Activated T-helper 17 cell treated with anti-CD3 and anti-CD28 coated beads, Interleukin-2, amount 50 U/mL, for 72 hours (primary cell): Measurements from ENCODE around the gene PDE8B. TPM values are rescaled to one million over a fixed set of nuclear protein-coding genes. Genes with fewer than 3 reads are reported as not detected.

Experiments
- ATAC-seq: fragments of 150-1000 bp; cut with Tn5 transposase; replicated peaks from 2 replicates; pipeline ENCODE4 v1.10.0; 2021; ENCODE audit warnings: mild to moderate bottlenecking, moderate library complexity
- H3K27ac Mint-ChIP-seq: one replicate; pipeline ENCODE4 v1.8.0; 2022; ENCODE audit warnings: mixed read lengths
- H3K27me3 Mint-ChIP-seq: one replicate; pipeline ENCODE4 v1.8.0; 2022; ENCODE audit warnings: mixed read lengths
- H3K36me3 Mint-ChIP-seq: one replicate; pipeline ENCODE4 v1.8.0; 2022; ENCODE audit warnings: low read depth, mild to moderate bottlenecking, mixed read lengths
- H3K4me1 Mint-ChIP-seq: one replicate; pipeline ENCODE4 v1.8.0; 2022; ENCODE audit warnings: mixed read lengths
- H3K4me3 Mint-ChIP-seq: one replicate; pipeline ENCODE4 v1.8.0; 2022; ENCODE audit warnings: mild to moderate bottlenecking, mixed read lengths
- H3K9me3 Mint-ChIP-seq: one replicate; pipeline ENCODE4 v1.8.0; 2022; ENCODE audit warnings: mixed read lengths
- total RNA-seq, 2 donors: library from RNA; stranded (reverse); gene quantifications; one replicate each; pipeline ENCODE4 v1.2.3, GENCODE V29; 2022

PDE8B gene
- total RNA-seq, 2 donors from 2014 or later: not detected

DNA sequence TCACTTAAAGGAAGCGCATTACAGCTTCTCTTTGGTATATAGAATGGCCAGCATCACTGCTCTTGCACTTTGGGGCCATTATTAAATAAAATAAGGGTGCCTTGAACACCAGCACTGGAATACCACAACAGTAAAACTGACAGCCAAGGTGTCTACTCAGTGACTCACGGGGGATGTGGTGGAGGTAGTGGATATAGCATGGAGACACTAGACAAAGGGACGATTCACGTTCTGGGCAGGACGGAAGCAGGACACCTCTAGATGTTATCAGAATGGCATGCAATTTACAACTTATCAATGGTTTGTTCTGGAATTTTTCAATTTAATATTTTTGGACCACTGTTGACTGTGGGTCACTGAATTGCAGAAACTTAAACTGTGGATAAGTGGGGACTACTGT is 32.9 kb upstream of the PDE8B start:
- H3K27me3 Mint-ChIP-seq: peaks cover 30% of the 10 kb centered on the region
- H3K9me3 Mint-ChIP-seq: no peaks in the 10 kb centered on the region
- H3K4me1 Mint-ChIP-seq: no peaks in the 10 kb centered on the region
- no peak for ATAC-seq
- H3K27ac Mint-ChIP-seq: no peak overlapping the region
- no peak overlapping the region for H3K4me3 Mint-ChIP-seq
- no peaks in the 10 kb centered on the region for H3K36me3 Mint-ChIP-seq

DNA sequence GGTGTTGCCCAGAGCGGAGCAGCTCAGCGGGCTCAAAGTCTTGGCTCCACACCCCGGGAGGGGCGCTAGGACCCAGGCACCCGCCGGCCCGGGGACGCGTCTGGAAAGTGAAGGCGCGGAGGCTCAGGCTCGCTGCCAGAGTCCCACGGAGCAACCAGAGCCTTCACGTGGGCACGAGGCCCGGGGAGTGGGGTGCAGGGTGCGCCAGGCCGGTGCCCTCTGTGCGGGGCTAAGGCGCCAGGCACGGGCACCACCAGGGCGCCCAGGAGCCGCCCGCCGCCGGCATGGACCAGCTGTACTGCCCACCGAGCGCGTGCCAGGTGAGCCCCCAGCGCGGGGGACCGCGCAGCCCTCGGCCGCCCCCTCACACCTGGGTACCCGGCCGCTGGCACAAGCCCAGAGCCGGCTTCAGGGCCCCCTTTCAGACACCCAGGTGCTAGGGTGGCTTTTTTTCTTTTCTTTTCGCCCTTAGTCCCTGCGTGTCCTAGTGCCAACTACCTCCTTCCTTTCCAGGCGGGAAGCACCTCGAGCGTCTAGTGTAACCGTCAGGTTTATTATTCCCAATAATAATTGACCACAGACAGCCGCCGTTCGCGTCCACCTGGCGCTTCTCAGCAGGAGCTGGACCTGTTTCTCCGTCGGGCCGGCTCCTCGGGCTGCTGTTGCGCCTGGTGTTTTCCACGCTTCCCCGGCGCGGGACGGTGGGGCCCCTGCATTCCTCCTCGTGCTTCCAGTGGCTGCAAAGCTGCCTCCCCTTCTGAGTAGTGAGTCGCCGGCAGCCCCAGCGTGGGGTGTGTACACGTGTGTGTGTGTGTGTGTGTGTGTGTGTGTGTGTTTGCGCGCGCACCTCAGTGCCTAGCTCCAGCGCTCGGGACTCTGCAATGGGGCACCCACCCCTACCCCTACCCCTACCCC is 30.1 kb upstream of the PDE8B start:
- Mint-ChIP-seq H3K4me3 (no peak overlapping the region), H3K36me3 (no peaks in the 10 kb centered on the region), H3K27me3 (peaks cover 42% of the 10 kb centered on the region), H3K4me1 (no peaks in the 10 kb centered on the region), H3K27ac (no peak overlapping the region), H3K9me3 (no peaks in the 10 kb centered on the region)
- no peak for ATAC-seq

DNA sequence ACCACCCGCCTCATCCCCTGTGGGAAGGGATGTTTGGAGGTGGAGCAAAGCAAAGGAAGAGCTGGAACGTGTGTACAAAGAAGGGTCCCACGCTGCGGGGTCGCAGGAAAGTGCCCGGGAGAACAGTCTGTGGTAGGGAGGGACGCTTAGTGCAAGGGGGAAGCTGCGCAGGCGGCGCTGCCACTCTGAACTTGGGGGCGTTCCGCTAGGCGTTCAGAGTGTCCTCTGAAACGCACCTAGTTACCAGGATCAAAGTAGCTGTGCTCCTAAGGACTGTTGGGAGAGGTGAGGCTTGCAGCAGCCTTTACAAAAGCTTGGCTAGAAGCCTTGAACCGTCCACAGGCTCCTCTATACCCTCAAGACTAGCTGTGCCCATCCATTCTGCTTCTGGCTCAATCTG is 29.3 kb upstream of the PDE8B start:
- Mint-ChIP-seq H3K27me3 (peaks cover 42% of the 10 kb centered on the region), H3K27ac (no peak overlapping the region), H3K4me1 (no peaks in the 10 kb centered on the region), H3K36me3 (no peaks in the 10 kb centered on the region), H3K4me3 (no peak overlapping the region), H3K9me3 (no peaks in the 10 kb centered on the region)
- no peak for ATAC-seq

DNA sequence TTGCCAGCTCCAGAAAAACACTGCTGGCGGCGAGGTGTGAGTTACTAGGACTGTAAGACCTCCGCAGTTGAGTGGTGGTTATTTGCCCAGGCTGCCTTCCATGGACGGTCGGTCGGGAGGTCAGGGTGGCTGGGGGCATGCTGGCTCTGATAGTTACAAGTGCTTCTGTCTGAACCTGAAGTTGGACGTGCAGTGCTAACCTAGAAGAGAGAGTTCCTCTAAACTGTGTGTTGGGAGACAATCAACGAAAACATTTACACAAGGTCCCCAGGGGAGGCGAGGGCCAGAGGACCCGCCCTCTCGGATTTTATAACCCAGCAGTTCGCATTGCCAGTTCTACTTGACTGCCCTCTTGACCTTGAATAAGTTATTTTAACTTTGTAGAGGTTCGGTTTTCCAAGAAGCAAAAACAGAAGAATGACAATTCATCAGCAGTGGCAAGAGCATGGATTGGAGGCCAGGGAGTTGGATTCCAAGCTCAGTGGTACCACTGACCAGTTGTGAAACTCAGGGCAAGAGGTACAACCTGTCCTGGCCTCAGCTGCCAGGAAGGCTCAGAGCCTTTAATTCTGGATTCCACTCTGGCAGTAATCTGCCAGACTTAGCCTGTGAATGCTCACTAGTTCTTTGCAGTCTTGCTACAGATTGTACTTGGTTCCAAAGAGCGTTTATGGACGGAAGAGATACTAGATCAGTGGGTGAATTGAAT is 28.7 kb upstream of the PDE8B start:
- Mint-ChIP-seq H3K4me3 (no peak overlapping the region), H3K9me3 (no peaks in the 10 kb centered on the region), H3K27ac (no peak overlapping the region), H3K4me1 (no peaks in the 10 kb centered on the region), H3K36me3 (no peaks in the 10 kb centered on the region), H3K27me3 (peaks cover 42% of the 10 kb centered on the region)
- ATAC-seq: no peak

DNA sequence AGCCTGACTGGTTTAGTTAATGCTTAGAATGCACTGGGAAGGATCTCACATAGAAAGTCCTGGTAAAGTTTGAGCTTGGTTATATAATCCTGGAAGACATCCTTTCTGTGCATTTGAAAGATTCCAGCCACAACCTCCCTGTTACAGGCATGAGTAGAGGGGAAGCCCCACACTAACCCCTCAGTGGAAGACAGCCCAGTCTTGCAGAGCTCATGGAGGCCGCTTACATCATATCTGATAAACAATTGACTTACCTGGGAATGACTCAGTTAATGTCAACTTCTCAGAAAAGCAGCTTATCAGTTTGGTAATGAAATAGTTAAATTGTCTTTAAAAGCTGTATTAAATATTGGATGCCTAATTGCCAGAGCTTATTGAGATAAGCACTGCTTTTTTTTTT is 28.1 kb upstream of the PDE8B start:
- ATAC-seq: no peak
- no peaks in the 10 kb centered on the region for H3K36me3 Mint-ChIP-seq
- H3K9me3 Mint-ChIP-seq: no peaks in the 10 kb centered on the region
- H3K27me3 Mint-ChIP-seq: peaks cover 42% of the 10 kb centered on the region
- no peaks in the 10 kb centered on the region for H3K4me1 Mint-ChIP-seq
- H3K27ac Mint-ChIP-seq: no peak overlapping the region
- no peak overlapping the region for H3K4me3 Mint-ChIP-seq

DNA sequence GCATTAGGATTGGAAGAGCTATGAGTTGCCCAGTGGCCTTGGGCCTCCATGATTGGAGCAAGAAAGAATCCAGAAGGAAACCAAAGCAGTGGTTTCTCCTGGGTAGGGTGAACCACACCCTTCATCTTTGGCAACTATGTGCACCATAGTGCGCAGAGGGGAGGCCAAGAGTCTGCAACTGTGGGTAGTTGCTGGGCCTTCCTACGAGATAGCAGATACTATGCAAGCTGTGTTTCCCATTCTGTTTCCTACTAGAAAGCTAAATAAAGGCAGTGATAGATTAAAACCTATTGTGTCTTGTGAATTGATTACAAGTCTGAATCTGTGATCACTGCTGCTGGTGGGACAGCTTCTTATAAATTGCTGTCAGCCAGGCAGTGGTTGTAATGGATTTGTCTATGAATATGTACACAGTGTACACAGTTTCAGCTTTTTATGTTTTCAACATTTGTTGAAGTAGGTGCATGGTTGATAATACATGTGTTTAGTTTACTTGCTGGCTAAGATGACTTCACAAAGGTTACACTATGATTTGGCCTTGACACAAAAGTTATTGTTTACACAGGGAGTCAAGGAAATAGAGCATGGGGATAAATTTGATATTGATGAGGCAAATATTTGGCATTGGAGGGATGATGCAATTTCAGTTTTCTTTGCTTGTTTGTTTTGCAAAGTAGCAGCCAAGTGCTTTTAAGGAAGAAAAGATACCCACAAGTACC is 23.7 kb upstream of the PDE8B start:
- no peaks in the 10 kb centered on the region for H3K4me1 Mint-ChIP-seq
- no peaks in the 10 kb centered on the region for H3K9me3 Mint-ChIP-seq
- no peaks in the 10 kb centered on the region for H3K36me3 Mint-ChIP-seq
- no peak overlapping the region for H3K4me3 Mint-ChIP-seq
- ATAC-seq: no peak
- no peak overlapping the region for H3K27ac Mint-ChIP-seq
- H3K27me3 Mint-ChIP-seq: peaks cover 32% of the 10 kb centered on the region

DNA sequence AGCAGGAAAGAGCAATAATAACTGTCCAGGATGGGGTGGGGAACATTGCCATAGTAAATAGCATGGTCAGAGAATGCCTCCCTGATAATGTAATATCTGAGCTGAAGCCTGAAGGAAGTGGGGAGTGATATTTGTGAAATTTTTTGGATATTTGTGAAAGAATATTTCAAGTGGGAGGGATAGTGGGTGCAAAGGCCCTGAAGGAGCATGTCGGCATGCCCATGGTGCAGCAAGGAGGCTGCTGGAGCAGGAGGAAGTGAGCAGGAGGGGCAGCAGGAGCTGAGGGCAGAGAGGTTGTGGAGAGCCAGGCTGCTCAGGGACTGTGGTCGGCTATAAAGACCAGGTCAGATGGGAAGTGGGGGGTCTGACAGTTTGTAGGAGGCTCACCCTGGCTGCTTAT is 21.1 kb upstream of the PDE8B start:
- Mint-ChIP-seq H3K27ac (no peak overlapping the region), H3K36me3 (no peaks in the 10 kb centered on the region), H3K27me3 (peaks cover 16% of the 10 kb centered on the region), H3K9me3 (no peaks in the 10 kb centered on the region), H3K4me1 (no peaks in the 10 kb centered on the region), H3K4me3 (no peak overlapping the region)
- ATAC-seq: no peak

DNA sequence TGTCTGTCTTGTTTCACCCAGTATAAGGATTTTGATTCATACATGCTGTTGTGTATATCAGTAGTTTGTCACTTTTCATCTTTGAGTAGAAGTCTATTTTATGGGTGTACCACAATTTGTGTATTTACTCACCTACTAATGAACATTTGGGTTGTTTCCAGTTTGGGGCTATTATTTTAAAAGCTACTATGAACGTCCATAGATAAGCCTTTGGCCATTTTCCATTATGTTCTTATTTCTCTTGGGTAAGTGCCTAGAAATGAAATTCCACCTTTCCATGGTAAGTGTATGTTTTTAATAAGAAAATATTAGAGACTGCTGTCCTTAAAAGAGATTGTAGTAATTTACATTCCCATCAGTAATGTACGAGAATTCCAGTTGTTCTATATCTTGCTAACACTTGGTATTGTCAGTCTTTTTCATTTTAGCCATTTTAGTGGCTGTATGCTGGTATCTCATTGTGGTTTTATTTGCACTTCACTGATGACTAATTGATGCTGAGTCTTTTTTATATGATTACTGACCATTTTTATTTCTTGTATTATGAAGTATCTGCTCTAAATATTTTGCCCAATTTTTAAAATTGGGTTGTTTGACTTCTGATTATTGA is 17.9 kb upstream of the PDE8B start:
- Mint-ChIP-seq H3K9me3 (peaks cover 2% of the 10 kb centered on the region), H3K27ac (no peak overlapping the region), H3K36me3 (no peaks in the 10 kb centered on the region), H3K27me3 (peaks cover 22% of the 10 kb centered on the region), H3K4me1 (no peaks in the 10 kb centered on the region), H3K4me3 (no peak overlapping the region)
- ATAC-seq: no peak

DNA sequence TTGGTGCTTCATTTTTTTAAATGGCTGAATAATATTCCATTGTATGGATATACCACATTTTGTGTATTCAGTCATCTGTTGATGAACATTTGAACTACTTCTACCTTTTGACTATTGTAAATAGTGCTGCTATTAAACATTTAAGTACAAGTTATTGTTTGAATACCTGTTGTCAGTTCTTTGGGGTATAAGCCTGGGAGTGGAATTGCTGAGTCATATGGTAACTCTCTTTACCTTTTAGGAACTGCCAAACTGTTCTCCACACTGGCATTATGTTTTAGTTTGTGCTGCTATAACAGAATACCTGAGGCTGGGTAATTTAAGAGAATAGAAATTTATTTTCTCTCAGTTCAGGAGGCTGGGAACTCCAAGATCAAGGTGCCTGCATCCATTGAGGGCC is 15.7 kb upstream of the PDE8B start:
- ATAC-seq: no peak
- H3K4me3 Mint-ChIP-seq: no peak overlapping the region
- H3K9me3 Mint-ChIP-seq: peaks cover 12% of the 10 kb centered on the region
- H3K36me3 Mint-ChIP-seq: no peaks in the 10 kb centered on the region
- peaks cover 26% of the 10 kb centered on the region for H3K27me3 Mint-ChIP-seq
- H3K4me1 Mint-ChIP-seq: no peaks in the 10 kb centered on the region
- H3K27ac Mint-ChIP-seq: no peak overlapping the region

DNA sequence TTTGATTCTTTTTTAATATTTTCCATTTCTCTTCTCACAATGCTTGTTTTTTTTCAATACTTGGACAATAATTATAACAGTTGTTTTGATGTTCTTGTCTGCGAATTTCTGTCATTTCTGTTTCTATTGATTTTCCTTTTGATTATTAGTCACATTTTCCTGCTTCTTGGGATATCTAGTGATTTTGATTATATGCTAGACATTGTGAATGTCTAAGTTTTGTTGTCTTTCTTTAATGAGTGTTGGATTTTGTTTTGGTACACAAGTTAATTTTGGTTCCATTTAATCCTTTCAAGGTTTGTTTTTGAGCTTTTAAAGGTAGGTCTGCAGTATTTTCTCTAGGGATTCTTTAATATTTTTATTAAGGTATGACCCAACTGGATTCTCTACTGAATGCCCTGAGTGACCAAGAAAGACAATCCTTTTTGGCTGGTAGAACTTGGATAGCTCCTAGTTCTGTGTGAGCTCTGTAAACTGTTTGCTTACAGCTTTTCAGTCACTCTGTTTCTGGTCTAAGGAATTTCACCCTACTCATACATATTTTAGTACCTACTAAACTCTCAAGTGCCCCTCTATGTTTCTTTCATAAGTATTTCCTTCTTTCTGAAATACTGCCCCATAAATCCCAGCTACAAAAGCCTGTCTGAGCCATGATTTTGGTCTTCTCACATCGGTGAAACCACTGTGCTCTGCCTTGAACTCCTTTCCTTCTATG is 12.5 kb upstream of the PDE8B start:
- H3K36me3 Mint-ChIP-seq: no peaks in the 10 kb centered on the region
- H3K4me1 Mint-ChIP-seq: no peaks in the 10 kb centered on the region
- H3K27me3 Mint-ChIP-seq: peaks cover 27% of the 10 kb centered on the region
- H3K9me3 Mint-ChIP-seq: peaks cover 12% of the 10 kb centered on the region
- no peak for ATAC-seq
- no peak overlapping the region for H3K27ac Mint-ChIP-seq
- no peak overlapping the region for H3K4me3 Mint-ChIP-seq

DNA sequence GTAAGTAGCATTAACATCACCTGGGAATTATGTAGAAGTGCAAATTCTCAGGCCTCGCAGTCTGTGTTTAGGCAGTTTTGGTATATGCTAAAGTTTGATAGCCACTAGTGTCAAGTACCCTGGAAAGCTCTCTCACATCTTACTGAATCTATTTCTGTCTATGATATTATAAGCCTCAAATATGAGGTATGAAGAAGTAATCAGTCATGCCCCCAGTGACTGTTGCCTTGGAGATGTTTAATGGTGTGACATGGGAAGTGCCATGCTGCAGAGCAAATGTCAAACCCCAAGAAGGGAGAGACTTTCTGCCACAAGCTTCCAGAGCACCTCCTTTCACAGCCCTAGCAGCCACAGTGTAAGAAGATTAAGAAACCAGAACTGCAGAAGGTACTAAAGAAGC is 9.8 kb upstream of the PDE8B start:
- H3K36me3 Mint-ChIP-seq: no peaks in the 10 kb centered on the region

DNA sequence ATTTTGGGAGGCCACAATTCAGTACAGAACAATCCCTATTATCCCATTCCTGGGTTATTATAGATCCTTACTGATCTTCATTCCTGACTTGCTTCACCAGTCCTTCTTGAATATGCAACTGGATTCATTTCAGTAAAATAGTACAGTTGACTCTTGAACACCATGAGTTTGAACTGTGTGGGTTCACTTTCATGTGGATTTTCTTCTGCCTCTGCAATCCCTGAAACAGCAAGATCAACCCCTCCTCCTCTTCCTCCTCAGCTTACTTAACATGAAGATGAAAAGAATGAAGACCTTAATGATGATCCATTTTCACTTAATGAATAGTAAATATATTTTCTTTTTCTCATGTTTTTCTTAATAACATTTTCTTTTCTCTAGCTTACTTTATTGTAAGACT is 8.3 kb upstream of the PDE8B start:
- H3K27ac Mint-ChIP-seq: no peak overlapping the region
- no peaks in the 10 kb centered on the region for H3K4me1 Mint-ChIP-seq
- no peak for ATAC-seq
- peaks cover 12% of the 10 kb centered on the region for H3K9me3 Mint-ChIP-seq
- H3K27me3 Mint-ChIP-seq: peaks cover 33% of the 10 kb centered on the region
- H3K4me3 Mint-ChIP-seq: no peak overlapping the region
- H3K36me3 Mint-ChIP-seq: no peaks in the 10 kb centered on the region

More for the DNA sequence above, 9.8 kb upstream of the PDE8B start:
- Mint-ChIP-seq H3K27me3 (peaks cover 29% of the 10 kb centered on the region), H3K4me3 (no peak overlapping the region), H3K27ac (no peak overlapping the region), H3K4me1 (no peaks in the 10 kb centered on the region), H3K9me3 (peaks cover 12% of the 10 kb centered on the region)
- no peak for ATAC-seq

DNA sequence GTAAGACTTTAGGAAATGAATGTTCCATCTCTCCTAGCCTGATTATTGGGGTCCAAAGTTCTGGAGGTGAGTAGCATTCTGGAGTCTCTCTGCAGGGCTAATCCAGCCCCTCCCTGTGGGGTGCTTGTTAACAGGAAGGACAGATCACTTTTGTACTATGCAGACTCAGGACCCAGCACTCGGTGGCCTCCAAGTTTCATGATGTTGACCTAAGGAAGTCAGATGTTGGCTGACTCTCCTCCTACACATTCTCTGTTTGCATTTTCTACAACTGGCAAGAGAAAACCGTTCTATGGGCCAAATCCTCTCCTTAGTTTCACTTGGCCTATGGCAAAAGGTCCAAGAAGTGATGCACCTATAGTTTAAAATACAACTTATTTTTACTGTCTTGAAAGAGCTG is 5.5 kb upstream of the PDE8B start:
- Mint-ChIP-seq H3K4me1 (no peaks in the 10 kb centered on the region), H3K27me3 (peaks cover 30% of the 10 kb centered on the region), H3K9me3 (no peaks in the 10 kb centered on the region), H3K27ac (no peak overlapping the region), H3K4me3 (no peak overlapping the region), H3K36me3 (no peaks in the 10 kb centered on the region)
- no peak for ATAC-seq
